Heart left ventricle (tissue), 13 donors: ENCODE results near the gene HOOK1.

Experiments used
- POLR2A ChIP-seq, 2 donors: fragments of 450-650 bp; IDR thresholded peaks; one replicate each; pipeline ENCODE4 v1.6.1; 2017; ENCODE audit warnings: antibody characterized with exemption in 2 of 2, mild to moderate bottlenecking in 2 of 2, moderate library complexity in 2 of 2
- TF ChIP-seq, protein P1 (sequence below), 12 donors: fragments of 200-600 bp; sonication (generic) in 4 of 12; IDR thresholded peaks; one replicate each; pipeline versions ENCODE4 v1.5.0 to v1.8.0; 2018 to 2022; ENCODE audit warnings: antibody characterized with exemption in 12 of 12, mild to moderate bottlenecking in 5 of 12
- donor health status: ischemic (EF 13 %, LVEDD 7.1; RV severe dilation, severe dysfunction).
- donor health status: DM: no; HTN: yes; CAD: no.
- donor health status: DM: no; HTN: no; CAD: no.
- donor health status: ischemic (EF 25% LVEDD 6.9; RV normal size, moderate dysfunction).
- donor health status: ischemic (EF 25% LVEDD 5.7; RV mildly dilated, moderate dysfunction).
- donor health status: ischemic (EF 35%, LVEDD 5.7; RV mildly dilated, moderate dysfunction).
- donor health status: nonischemic (EF 11% LVEDD 7.7; RV severe dilation, severe dysfunction).
- donor health status: DM: yes; HTN: yes; CAD: no.
- donor health status: PGD.
- donor health status: ischemic (EF 29% LVEDD 5.4; RV normal size, mild dysfunction).
- donor health status: nonischemic (EF 23%, LVEDD 6.1; RV moderate dilation, normal function).

GRCh38 chr1:59765011-59765730, 49.6 kb upstream of the HOOK1 start:
- TF ChIP-seq, protein P1, sequence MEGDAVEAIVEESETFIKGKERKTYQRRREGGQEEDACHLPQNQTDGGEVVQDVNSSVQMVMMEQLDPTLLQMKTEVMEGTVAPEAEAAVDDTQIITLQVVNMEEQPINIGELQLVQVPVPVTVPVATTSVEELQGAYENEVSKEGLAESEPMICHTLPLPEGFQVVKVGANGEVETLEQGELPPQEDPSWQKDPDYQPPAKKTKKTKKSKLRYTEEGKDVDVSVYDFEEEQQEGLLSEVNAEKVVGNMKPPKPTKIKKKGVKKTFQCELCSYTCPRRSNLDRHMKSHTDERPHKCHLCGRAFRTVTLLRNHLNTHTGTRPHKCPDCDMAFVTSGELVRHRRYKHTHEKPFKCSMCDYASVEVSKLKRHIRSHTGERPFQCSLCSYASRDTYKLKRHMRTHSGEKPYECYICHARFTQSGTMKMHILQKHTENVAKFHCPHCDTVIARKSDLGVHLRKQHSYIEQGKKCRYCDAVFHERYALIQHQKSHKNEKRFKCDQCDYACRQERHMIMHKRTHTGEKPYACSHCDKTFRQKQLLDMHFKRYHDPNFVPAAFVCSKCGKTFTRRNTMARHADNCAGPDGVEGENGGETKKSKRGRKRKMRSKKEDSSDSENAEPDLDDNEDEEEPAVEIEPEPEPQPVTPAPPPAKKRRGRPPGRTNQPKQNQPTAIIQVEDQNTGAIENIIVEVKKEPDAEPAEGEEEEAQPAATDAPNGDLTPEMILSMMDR (IDR thresholded peaks at IDR 0.05), result no peak
- no peak for TF ChIP-seq POLR2A (IDR thresholded peaks at IDR 0.05)
